NCI-H1694 treated with DMSO at 0.1 percent for 48 hours (cell line): ENCODE data around the gene CELSR1.
A peak's percentile ranks its signal among the peaks of the same experiment; 100 is the strongest.

Experiments used
- DNase-seq: peaks from one replicate; lab custom pipeline; 2025; lab: John Stamatoyannopoulos, UW

CELSR1 gene

GRCh38 chr22:46551321-46551720 lies 13.9 kb upstream of the CELSR1 start:
- DNase-seq = no peak

GRCh38 chr22:46549971-46550641 lies 12.7 kb upstream of the CELSR1 start:
- no peak for DNase-seq

GRCh38 chr22:46549563-46549840 lies 12.1 kb upstream of the CELSR1 start:
- DNase-seq = no peak

- no peak for DNase-seq
These were observed 10.4 kb upstream of the CELSR1 start for GRCh38 chr22:46547883-46548244.

- no peak for DNase-seq
These were observed 9.9 kb upstream of the CELSR1 start for GRCh38 chr22:46547179-46547882.

- DNase-seq = no peak
These were observed 9.2 kb upstream of the CELSR1 start for GRCh38 chr22:46546466-46547178.

GRCh38 chr22:46545086-46545792 lies 7.8 kb upstream of the CELSR1 start:
- no peak for DNase-seq

GRCh38 chr22:46542011-46542985 lies 4.9 kb upstream of the CELSR1 start:
- peak; percentile 41 for DNase-seq

GRCh38 chr22:46541536-46541935 lies 4.1 kb upstream of the CELSR1 start:
- DNase-seq = no peak

GRCh38 chr22:46540874-46541273 lies 3.5 kb upstream of the CELSR1 start:
- no peak for DNase-seq

GRCh38 chr22:46539169-46539568 lies 1.7 kb upstream of the CELSR1 start:
- DNase-seq = no peak

GRCh38 chr22:46538814-46539160 lies 1.4 kb upstream of the CELSR1 start:
- no peak for DNase-seq

GRCh38 chr22:46537946-46538813 lies 760 bp upstream of the CELSR1 start:
- DNase-seq = no peak

GRCh38 chr22:46536537-46537224 lies 739 bp downstream of the CELSR1 start:
- DNase-seq = no peak

GRCh38 chr22:46535876-46536536 lies 1.4 kb downstream of the CELSR1 start:
- DNase-seq = no peak

GRCh38 chr22:46534901-46535630 lies 2.4 kb downstream of the CELSR1 start:
- DNase-seq = no peak

- DNase-seq = no peak
These were observed 3.1 kb downstream of the CELSR1 start for GRCh38 chr22:46534177-46534776.

GRCh38 chr22:46533070-46533833 lies 4.2 kb downstream of the CELSR1 start:
- no peak for DNase-seq
